ENCODE measurements around the gene KLF7. TPM values are rescaled to one million over a fixed set of nuclear protein-coding genes. Genes with fewer than 3 reads are reported as not detected.

Gene KLF7
- total and polyA plus RNA-seq, 7 donors = 1.1 to 13.5 (median 5.4) TPM

GRCh38 chr2:207123776-207124391 lies 41.9 kb downstream of the KLF7 start:
- peaks cover 0 to 11% of the 10 kb centered on the region in 2 donors for H3K36me3 ChIP-seq (ENCODE audit: insufficient read depth in 1 of 2, low read depth in 1 of 2)
- DNase-seq (no peak), ATAC-seq (no peak)
- no peak overlapping the region for H3K27ac ChIP-seq
- H3K27me3 ChIP-seq (ENCODE audit: insufficient read depth in 3 of 3, low read length in 2 of 3) = no peaks in the 10 kb centered on the region
- TF ChIP-seq, protein P1, sequence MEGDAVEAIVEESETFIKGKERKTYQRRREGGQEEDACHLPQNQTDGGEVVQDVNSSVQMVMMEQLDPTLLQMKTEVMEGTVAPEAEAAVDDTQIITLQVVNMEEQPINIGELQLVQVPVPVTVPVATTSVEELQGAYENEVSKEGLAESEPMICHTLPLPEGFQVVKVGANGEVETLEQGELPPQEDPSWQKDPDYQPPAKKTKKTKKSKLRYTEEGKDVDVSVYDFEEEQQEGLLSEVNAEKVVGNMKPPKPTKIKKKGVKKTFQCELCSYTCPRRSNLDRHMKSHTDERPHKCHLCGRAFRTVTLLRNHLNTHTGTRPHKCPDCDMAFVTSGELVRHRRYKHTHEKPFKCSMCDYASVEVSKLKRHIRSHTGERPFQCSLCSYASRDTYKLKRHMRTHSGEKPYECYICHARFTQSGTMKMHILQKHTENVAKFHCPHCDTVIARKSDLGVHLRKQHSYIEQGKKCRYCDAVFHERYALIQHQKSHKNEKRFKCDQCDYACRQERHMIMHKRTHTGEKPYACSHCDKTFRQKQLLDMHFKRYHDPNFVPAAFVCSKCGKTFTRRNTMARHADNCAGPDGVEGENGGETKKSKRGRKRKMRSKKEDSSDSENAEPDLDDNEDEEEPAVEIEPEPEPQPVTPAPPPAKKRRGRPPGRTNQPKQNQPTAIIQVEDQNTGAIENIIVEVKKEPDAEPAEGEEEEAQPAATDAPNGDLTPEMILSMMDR (IDR thresholded peaks at IDR 0.05) = no peak
- intact Hi-C loops (cut with DNase I) = no loop called here
- no peak overlapping the region for H3K4me3 ChIP-seq
- 77 to 83% (median 80%) methylated on average over 31 of the region's 31 CpGs for WGBS, 3 donors
- no peaks in the 10 kb centered on the region for H3K9me3 ChIP-seq
- H3K4me1 ChIP-seq = peaks cover 10% of the 10 kb centered on the region

DNA sequence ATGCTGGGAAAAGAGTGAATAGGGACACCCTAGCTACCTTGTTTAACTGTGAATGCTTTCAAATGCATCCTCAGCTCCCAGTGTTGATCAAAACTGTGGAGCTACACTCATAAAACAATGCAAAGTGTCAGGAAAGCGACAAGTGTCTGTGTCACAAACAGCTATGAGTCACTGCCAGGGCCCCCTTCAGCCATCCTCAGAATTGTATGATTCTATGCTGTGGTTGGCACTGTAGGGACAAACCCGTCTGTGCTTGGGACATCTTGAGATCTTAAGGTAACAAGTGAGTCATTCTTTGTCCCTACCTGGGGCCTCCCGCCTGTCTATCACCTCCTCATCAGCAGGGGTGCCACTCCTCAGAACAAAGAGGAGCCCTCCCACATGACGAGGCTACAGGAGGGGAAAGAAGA lies 42.4 kb downstream of the KLF7 start:
- ATAC-seq (no peak), DNase-seq (no peak)
- no peaks in the 10 kb centered on the region for H3K9me3 ChIP-seq
- TF ChIP-seq, protein P1 (IDR thresholded peaks at IDR 0.05) = no peak
- no peaks in the 10 kb centered on the region for H3K27me3 ChIP-seq (ENCODE audit: insufficient read depth in 3 of 3, low read length in 2 of 3)
- 82 to 90% (median 86%) methylated on average over 4 of the region's 4 CpGs for WGBS, 3 donors
- H3K4me1 ChIP-seq = peaks cover 10% of the 10 kb centered on the region
- peaks cover 0 to 11% of the 10 kb centered on the region in 2 donors for H3K36me3 ChIP-seq (ENCODE audit: insufficient read depth in 1 of 2, low read depth in 1 of 2)
- H3K27ac ChIP-seq = no peak overlapping the region
- no peak overlapping the region for H3K4me3 ChIP-seq
- intact Hi-C loops (cut with DNase I) = no loop called here

- 81 to 90% (median 85%) methylated on average over 5 of the region's 5 CpGs for WGBS, 3 donors
- Histone ChIP-seq H3K4me1 (peaks cover 10% of the 10 kb centered on the region), H3K36me3 (ENCODE audit: insufficient read depth in 1 of 2, low read depth in 1 of 2) (peaks cover 0 to 11% of the 10 kb centered on the region in 2 donors), H3K27ac (no peak overlapping the region), H3K27me3 (ENCODE audit: insufficient read depth in 3 of 3, low read length in 2 of 3) (no peaks in the 10 kb centered on the region), H3K9me3 (no peaks in the 10 kb centered on the region), H3K4me3 (no peak overlapping the region)
- intact Hi-C loops (cut with DNase I) = no loop called here
- TF ChIP-seq, protein P1 (IDR thresholded peaks at IDR 0.05) = no peak
- DNase-seq (no peak), ATAC-seq (no peak)
Observed at GRCh38 chr2:207122651-207123334, 43.0 kb downstream of the KLF7 start.

DNA sequence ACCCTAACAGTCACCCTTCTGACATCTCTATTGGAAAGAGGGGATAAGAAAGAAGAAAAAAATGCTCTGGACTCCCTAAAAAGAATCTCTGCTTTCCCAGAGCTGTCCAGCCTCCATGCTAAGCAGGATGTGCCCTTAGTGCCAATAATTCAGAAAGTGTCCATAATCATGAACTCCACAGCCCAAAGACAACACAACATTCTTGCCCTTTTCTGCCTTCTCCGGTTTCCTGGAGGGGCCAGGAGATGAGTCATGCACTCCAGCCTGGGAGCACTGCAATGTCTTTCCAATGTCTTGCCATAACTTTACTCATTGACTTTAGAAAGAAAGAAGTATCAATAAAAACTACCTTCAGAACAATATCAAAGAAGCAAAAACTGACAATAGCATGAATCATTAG lies 44.0 kb downstream of the KLF7 start:
- H3K9me3 ChIP-seq = no peaks in the 10 kb centered on the region
- no peaks in the 10 kb centered on the region for H3K27me3 ChIP-seq (ENCODE audit: insufficient read depth in 3 of 3, low read length in 2 of 3)
- TF ChIP-seq, protein P1 (IDR thresholded peaks at IDR 0.05) = no peak
- H3K4me1 ChIP-seq = peaks cover 10% of the 10 kb centered on the region
- WGBS, 3 donors = 27 to 34% (median 30%) methylated on average over 1 of the region's 1 CpG
- no peak overlapping the region for H3K4me3 ChIP-seq
- peaks cover 0 to 11% of the 10 kb centered on the region in 2 donors for H3K36me3 ChIP-seq (ENCODE audit: insufficient read depth in 1 of 2, low read depth in 1 of 2)
- ATAC-seq (peak in 3 of 4 donors; percentile 59 to 63 (median 61)), DNase-seq (peak; percentile 47 to 59)
- intact Hi-C loops (cut with DNase I) = no loop called here
- no peak overlapping the region for H3K27ac ChIP-seq

Measured in psoas muscle (tissue), 8 donors.